Measurements from ENCODE around the gene POMC. TPM values are rescaled to one million over a fixed set of nuclear protein-coding genes. Genes with fewer than 3 reads are reported as not detected.

The POMC gene
- total RNA-seq, 1 donor from 2014 or later: 6.9 TPM

DNA sequence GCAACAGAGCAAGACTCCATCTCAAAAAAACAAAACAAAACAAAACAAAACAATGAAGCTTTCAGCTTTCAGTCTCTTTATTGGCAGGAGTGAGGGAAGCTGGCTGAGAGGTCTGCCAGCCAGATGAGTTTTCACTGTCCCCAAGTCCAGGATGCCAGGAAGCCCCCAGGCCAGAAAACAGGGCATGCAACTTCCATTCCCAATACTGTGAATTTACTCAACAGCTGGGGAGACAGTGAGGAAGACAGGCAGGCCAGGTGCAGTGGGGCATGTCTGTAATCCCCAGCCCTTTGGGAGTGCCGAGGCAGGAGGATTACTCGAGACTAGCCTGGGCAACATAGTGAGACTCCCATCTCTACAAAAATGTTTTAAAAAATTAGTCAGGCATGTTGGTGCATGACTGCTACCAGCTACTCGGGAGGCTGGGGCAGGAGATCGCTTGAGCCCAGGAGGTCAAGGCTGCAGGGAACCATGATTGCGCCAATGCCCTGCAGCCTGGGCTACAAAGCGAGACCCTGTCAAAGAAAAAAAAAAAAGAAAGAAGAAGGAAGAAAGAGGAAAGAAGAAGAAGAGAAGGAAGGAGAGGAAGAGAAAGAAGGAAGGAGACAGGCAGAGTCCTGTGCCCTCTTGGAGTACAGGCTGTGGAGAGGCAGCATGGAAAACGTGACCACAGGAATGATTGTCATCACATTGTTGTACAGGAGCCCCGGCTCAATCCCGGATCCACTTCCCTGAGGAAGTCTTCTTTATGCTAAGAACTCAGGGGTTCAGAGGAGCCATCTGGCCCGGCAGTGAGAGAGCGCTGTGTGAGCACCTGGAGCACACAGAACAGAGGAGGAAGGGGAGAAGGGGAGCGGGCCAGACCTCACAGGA, 29.2 kb upstream of the POMC start:
- Mint-ChIP-seq H3K27me3 (peaks cover 13% of the 10 kb centered on the region), H3K36me3 (ENCODE audit: low read depth) (no peaks in the 10 kb centered on the region), H3K9me3 (no peaks in the 10 kb centered on the region), H3K27ac (no peak overlapping the region), H3K4me3 (no peak overlapping the region), H3K4me1 (peaks cover 5% of the 10 kb centered on the region)
- intact Hi-C loops (cut with micrococcal nuclease): loop anchor here (5.0 to 10.0 kb wide), 2 partner anchors 63 to 785 kb away; no protein-coding TSS in a partner anchor
- no peak for DNase-seq

DNA sequence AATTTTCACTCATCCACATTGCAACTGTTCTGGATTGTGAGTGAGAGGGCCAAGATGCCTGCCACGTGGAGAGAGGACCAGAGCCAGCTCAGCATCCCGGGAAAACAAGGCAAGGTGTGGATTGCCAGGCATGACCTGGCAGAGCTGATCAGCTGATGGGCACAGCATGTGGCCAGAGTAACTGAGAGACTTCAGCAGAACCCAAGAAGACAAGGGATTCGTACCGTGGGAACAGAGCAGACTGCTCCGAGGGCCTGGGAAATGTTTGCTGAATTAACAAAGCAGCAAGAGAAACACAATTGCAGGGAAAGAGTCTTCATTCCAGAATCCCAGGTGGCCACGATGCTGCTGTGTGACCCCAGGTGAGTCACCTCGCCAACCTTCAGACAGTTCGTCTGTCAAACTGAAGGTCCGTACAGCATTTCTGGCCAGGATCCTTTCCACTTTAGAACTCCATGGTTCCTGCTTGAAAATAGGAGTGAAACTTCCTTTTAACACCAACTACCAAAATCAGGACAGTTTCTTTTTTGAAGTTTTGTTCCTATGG, 26.3 kb upstream of the POMC start:
- Mint-ChIP-seq H3K4me3 (no peak overlapping the region), H3K27ac (no peak overlapping the region)
- intact Hi-C loops (cut with micrococcal nuclease): loop anchor here (5.0 to 10.0 kb wide), 2 partner anchors 60 to 782 kb away; no protein-coding TSS in a partner anchor

GRCh38 chr2:25190536-25190935, 22.2 kb upstream of the POMC start:
- no peak for DNase-seq
- Mint-ChIP-seq H3K9me3 (no peaks in the 10 kb centered on the region), H3K4me1 (no peaks in the 10 kb centered on the region), H3K27ac (no peak overlapping the region), H3K36me3 (ENCODE audit: low read depth) (no peaks in the 10 kb centered on the region), H3K4me3 (no peak overlapping the region), H3K27me3 (peaks cover 7% of the 10 kb centered on the region)
- intact Hi-C loops (cut with micrococcal nuclease): loop anchor here (10.0 kb wide), 1 partner anchor 56 kb away; no protein-coding TSS in a partner anchor

More for the DNA sequence above, 26.3 kb upstream of the POMC start:
- no peak for DNase-seq
- Mint-ChIP-seq H3K4me1 (no peaks in the 10 kb centered on the region), H3K9me3 (no peaks in the 10 kb centered on the region), H3K36me3 (ENCODE audit: low read depth) (no peaks in the 10 kb centered on the region), H3K27me3 (peaks cover 15% of the 10 kb centered on the region)

DNA sequence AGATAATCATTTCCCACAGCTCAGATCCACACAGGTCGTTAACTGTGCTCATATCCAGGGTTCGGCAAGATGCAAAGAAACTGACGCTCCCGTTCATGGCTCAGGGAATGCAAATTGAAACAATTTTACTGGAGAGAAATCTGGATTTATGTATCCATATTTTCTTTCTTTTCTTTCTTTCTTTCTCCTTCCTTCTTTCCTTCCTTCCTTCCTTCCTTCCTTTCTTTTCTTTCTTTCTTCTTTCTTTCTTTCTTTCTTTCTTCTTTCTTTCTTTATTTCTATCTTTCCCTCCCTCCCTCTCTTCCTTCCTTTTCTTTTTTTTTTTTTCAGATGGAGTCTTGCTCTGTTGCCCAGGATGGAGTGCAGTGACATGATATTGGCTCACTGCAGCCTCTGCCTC, 20.0 kb upstream of the POMC start:
- H3K36me3 Mint-ChIP-seq (ENCODE audit: low read depth): no peaks in the 10 kb centered on the region
- no peaks in the 10 kb centered on the region for H3K4me1 Mint-ChIP-seq
- no peaks in the 10 kb centered on the region for H3K9me3 Mint-ChIP-seq
- H3K27me3 Mint-ChIP-seq: peaks cover 16% of the 10 kb centered on the region
- intact Hi-C loops (cut with micrococcal nuclease): no loop called here
- H3K4me3 Mint-ChIP-seq: no peak overlapping the region
- no peak for DNase-seq
- H3K27ac Mint-ChIP-seq: no peak overlapping the region

DNA sequence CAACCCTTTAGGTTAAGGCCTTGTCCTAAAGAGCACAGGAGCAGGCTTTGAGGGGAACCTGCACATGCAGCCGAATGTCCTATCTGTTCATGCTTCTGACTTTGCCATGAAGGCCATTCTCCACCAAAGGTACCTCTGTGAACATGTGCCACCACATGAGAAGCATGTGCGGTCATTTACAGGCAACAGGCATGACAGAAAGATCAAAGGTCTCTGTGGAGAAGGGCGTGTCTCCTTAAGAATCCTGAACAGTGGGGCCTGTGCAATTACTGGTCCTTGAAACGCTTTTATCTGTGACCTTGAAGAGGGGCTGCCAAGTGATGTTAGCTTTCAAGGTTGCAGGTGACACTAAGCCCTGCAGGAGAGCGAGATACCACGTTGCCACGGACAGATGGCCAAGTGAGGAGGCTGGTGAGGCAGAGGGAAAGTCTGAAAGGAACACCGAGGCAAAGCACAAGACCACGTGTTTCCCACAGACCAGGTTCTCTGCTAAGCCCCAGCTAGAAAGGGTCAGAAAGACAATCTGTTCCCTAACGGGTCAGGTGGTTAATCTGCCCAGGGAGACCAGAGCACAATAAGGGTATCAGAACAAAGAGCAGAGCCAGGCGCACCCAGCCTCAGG, 19.5 kb upstream of the POMC start:
- no peak for DNase-seq
- Mint-ChIP-seq H3K27me3 (peaks cover 16% of the 10 kb centered on the region), H3K9me3 (no peaks in the 10 kb centered on the region), H3K4me1 (no peaks in the 10 kb centered on the region), H3K36me3 (ENCODE audit: low read depth) (no peaks in the 10 kb centered on the region), H3K4me3 (no peak overlapping the region), H3K27ac (no peak overlapping the region)
- intact Hi-C loops (cut with micrococcal nuclease): no loop called here

GRCh38 chr2:25184254-25184653, 15.9 kb upstream of the POMC start:
- Mint-ChIP-seq H3K9me3 (no peaks in the 10 kb centered on the region), H3K27me3 (peaks cover 14% of the 10 kb centered on the region), H3K27ac (no peak overlapping the region), H3K4me3 (no peak overlapping the region), H3K36me3 (ENCODE audit: low read depth) (no peaks in the 10 kb centered on the region), H3K4me1 (no peaks in the 10 kb centered on the region)
- intact Hi-C loops (cut with micrococcal nuclease): no loop called here
- DNase-seq: no peak

GRCh38 chr2:25178976-25179375, 10.6 kb upstream of the POMC start:
- H3K4me3 Mint-ChIP-seq: no peak overlapping the region
- intact Hi-C loops (cut with micrococcal nuclease): no loop called here
- no peaks in the 10 kb centered on the region for H3K9me3 Mint-ChIP-seq
- H3K27ac Mint-ChIP-seq: no peak overlapping the region
- H3K27me3 Mint-ChIP-seq: peaks cover 25% of the 10 kb centered on the region
- H3K36me3 Mint-ChIP-seq (ENCODE audit: low read depth): no peaks in the 10 kb centered on the region
- no peaks in the 10 kb centered on the region for H3K4me1 Mint-ChIP-seq
- DNase-seq: no peak

GRCh38 chr2:25177211-25177611, 8.8 kb upstream of the POMC start:
- H3K36me3 Mint-ChIP-seq (ENCODE audit: low read depth): no peaks in the 10 kb centered on the region
- peaks cover 33% of the 10 kb centered on the region for H3K27me3 Mint-ChIP-seq
- no peak overlapping the region for H3K27ac Mint-ChIP-seq
- no peaks in the 10 kb centered on the region for H3K9me3 Mint-ChIP-seq
- intact Hi-C loops (cut with micrococcal nuclease): no loop called here
- DNase-seq: no peak
- H3K4me3 Mint-ChIP-seq: no peak overlapping the region
- peaks cover 2% of the 10 kb centered on the region for H3K4me1 Mint-ChIP-seq

- H3K4me1 Mint-ChIP-seq: peaks cover 2% of the 10 kb centered on the region
- H3K27ac Mint-ChIP-seq: no peak overlapping the region
- DNase-seq: no peak
- no peaks in the 10 kb centered on the region for H3K9me3 Mint-ChIP-seq
- no peaks in the 10 kb centered on the region for H3K36me3 Mint-ChIP-seq (ENCODE audit: low read depth)
- intact Hi-C loops (cut with micrococcal nuclease): no loop called here
- H3K4me3 Mint-ChIP-seq: no peak overlapping the region
- H3K27me3 Mint-ChIP-seq: peaks cover 35% of the 10 kb centered on the region
Measured at GRCh38 chr2:25176541-25177181, 8.3 kb upstream of the POMC start.

DNA sequence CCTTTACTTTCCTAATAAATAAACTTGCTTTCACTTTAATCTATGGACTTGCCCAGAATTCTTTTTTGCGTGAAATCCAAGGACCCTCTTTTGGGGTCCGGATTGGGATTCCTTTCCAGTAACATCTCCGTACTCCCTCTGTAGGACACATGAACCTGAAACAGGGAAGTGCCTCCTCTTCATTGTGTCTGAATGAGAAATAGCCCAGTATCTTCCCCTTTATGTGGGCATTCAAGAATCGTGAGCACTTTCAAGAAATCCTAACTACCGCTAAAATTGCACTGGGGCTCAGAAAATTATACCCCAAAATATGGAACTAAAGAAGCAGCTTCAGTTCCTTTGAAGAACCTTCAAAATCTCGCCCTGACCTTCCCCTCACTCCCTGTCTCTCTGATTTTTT, 7.8 kb upstream of the POMC start:
- intact Hi-C loops (cut with micrococcal nuclease): no loop called here
- DNase-seq: no peak
- no peak overlapping the region for H3K4me3 Mint-ChIP-seq
- no peaks in the 10 kb centered on the region for H3K36me3 Mint-ChIP-seq (ENCODE audit: low read depth)
- peaks cover 38% of the 10 kb centered on the region for H3K27me3 Mint-ChIP-seq
- H3K27ac Mint-ChIP-seq: no peak overlapping the region
- peaks cover 2% of the 10 kb centered on the region for H3K4me1 Mint-ChIP-seq
- H3K9me3 Mint-ChIP-seq: no peaks in the 10 kb centered on the region

DNA sequence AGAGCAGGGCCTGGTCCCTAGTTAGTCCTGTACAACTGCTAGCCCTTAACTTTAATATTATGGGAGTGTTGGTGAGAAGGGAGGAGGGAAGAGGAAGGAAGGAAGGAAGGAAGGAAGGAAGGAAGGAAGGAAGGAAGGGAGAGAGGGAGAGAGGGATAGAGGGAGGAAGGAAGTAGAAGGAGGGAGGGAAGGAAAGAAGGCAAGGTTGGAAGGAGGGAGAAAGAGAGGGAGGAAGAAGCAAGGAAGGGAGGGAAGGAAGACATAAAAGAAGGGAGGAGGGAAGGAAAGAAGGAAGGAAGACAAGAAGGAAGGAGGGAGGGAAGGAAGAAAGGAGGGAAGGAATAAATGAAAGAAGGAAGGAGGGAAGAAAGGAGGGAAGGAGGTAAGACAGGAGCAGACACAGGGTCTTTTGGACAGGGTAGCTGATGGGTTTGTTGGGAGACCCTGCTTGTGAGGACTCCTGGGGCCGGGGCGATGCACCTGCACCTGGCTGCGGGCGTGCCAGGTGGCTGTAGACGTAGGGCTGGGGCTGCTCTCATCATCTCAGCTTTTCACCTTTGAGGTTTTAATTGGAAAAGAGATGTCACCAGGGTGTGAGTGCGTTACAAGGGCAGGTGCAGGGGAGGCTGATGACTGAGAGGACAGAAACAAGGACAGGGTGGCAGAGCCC, 5.9 kb upstream of the POMC start:
- H3K4me1 Mint-ChIP-seq: peaks cover 2% of the 10 kb centered on the region
- no peaks in the 10 kb centered on the region for H3K36me3 Mint-ChIP-seq (ENCODE audit: low read depth)
- H3K4me3 Mint-ChIP-seq: no peak overlapping the region
- H3K9me3 Mint-ChIP-seq: no peaks in the 10 kb centered on the region
- H3K27ac Mint-ChIP-seq: no peak overlapping the region
- H3K27me3 Mint-ChIP-seq: peaks cover 55% of the 10 kb centered on the region
- intact Hi-C loops (cut with micrococcal nuclease): no loop called here
- no peak for DNase-seq

DNA sequence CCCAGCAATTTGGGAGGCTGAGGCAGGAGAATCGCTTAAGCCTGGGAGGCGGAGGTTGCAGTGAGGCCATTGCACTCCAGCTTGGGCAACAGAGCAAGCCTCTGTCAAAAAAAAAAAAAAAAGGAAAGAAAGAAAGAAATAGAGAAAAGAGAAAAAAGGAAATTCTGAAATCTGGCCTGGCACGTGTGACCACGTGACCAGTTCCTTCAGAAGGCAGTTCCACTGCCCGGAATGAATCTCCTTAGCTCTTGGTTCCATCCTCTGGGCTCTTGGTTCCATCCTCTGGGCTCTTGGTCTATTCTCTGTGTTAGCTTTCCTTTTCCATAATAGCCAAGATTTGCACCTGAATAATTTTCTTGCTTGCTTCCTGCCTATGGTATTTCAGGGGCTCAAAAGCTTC, 5.3 kb upstream of the POMC start:
- no peaks in the 10 kb centered on the region for H3K9me3 Mint-ChIP-seq
- H3K4me3 Mint-ChIP-seq: no peak overlapping the region
- intact Hi-C loops (cut with micrococcal nuclease): no loop called here
- H3K36me3 Mint-ChIP-seq (ENCODE audit: low read depth): peaks cover 1% of the 10 kb centered on the region
- peaks cover 60% of the 10 kb centered on the region for H3K27me3 Mint-ChIP-seq
- H3K27ac Mint-ChIP-seq: no peak overlapping the region
- peaks cover 5% of the 10 kb centered on the region for H3K4me1 Mint-ChIP-seq
- DNase-seq: no peak

DNA sequence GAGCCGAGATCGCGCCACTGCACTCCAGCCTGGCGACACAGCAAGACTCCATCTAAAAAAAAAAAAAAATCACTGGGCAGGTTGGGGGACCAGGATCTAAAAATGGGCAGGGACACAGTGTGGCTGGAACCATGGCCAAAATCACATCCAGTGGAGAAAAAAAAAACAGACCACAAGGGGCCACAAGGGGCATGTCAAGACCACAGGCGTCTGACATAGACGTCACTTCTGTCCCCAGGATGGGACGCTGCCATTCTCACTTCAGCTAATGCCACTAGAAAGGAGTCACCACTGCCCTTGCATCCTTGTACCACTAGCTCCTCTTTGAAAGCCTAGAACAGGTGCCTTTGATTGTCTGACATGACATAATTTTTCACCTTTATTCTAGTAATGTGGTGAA, 2.5 kb upstream of the POMC start:
- Mint-ChIP-seq H3K27me3 (peaks cover 67% of the 10 kb centered on the region), H3K4me1 (peaks cover 16% of the 10 kb centered on the region), H3K4me3 (no peak overlapping the region), H3K36me3 (ENCODE audit: low read depth) (peaks cover 1% of the 10 kb centered on the region), H3K9me3 (no peaks in the 10 kb centered on the region), H3K27ac (no peak overlapping the region)
- no peak for DNase-seq
- intact Hi-C loops (cut with micrococcal nuclease): no loop called here

Data from activated CD4-positive, alpha-beta T cell treated with anti-CD3 and anti-CD28 coated beads, Interleukin-2, amount 10 ng/mL, durations not matched to agents 24 days and 14 days (primary cell).